Measurements from ENCODE around the gene CCDC120.
A peak's percentile ranks its signal among the peaks of the same experiment; 100 is the strongest.

CCDC120 gene

DNA sequence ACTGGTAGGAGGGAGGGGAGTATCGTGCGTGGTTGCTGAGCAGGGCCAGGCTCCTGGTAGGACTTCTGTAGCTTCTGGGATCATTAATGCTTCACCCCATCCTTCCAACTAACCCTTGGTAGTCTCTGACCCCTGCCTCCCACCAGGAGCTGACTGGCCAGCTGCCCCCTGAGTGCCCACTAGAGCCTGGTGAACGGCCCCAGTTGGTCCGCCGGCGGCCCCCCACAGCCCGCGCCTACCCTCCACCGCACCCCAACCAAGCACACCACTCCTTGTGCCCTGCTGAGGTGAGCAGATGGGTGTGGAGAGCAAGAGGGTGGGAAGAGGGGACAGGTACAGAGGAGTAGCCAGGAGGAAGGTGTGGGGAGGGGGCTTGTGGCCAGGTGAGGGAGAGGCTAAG lies 4.9 kb downstream of the CCDC120 start:
- no peak for DNase-seq (ENCODE audit: low spot score)

DNA sequence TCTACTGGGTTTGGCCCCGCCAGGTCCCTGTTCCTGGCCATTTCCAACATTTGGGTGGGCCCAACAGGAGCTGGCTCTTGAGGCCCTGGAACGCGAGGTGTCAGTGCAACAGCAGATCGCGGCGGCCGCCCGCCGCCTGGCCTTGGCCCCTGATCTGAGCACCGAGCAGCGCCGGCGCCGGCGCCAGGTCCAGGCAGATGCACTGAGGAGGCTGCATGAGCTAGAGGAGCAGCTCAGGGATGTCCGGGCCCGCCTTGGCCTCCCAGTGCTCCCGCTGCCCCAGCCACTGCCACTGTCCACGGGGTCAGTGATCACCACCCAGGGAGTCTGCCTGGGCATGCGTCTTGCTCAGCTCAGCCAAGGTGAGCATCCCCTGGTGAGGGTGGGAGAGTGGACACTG lies 5.5 kb downstream of the CCDC120 start:
- DNase-seq (ENCODE audit: low spot score), result no peak

DNA sequence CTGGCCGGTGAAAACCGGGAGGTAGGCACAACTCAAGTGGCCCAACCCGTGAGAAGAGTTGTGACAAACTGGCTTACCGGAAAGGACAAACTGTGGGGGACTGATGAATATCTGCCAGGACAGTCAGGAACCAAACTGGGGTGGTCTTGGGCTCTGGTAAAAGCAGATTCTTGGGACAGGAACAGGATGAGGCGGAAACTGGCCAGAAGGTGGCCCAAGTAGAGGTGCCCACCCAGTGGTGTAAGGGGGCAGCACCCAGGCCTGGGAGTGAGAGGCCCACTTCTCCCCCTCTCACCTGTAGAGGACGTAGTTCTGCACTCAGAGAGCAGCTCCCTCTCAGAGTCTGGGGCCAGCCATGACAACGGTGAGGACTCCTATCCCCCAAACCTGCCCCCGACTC lies 5.9 kb downstream of the CCDC120 start:
- no peak for DNase-seq (ENCODE audit: low spot score)

DNA sequence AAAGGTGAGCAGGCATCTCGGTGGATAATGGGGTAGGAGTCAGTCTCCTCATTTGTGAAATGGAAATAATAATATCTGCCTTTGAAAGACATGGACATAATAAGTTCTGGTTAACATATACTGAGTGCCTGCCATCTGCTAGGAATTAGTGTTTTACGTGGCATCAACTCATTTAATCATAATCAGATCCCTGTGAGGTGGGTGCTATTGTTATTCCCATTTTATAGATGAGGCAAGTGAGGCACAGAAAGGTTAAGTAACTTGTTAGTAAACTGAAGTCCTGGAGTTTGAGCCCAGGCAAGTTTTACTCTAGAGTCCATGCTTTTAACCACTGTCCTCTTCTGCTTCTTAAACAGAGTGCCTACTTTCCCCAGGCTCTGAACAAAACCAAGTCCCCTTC lies 7.5 kb downstream of the CCDC120 start:
- no peak for DNase-seq (ENCODE audit: low spot score)

DNA sequence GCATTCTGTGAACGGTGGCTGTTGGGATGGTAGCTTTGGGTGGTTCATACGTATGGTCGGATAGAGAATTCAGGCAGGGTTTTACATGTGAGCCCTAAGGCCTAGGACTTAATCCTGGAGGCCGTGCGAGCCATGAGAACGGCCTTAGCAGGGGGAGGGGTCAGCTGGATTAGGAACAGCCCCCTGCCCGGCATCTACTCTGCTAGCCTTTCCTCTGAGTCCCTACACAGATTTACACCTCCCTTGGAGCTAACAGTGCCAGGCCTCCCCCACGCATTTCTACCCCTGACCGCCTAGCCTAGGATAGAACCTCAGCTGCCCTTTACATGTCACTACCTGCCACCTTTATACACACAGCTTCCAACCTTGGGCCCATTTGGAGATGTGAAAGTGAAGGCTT lies 7.9 kb downstream of the CCDC120 start:
- no peak for DNase-seq (ENCODE audit: low spot score)

DNA sequence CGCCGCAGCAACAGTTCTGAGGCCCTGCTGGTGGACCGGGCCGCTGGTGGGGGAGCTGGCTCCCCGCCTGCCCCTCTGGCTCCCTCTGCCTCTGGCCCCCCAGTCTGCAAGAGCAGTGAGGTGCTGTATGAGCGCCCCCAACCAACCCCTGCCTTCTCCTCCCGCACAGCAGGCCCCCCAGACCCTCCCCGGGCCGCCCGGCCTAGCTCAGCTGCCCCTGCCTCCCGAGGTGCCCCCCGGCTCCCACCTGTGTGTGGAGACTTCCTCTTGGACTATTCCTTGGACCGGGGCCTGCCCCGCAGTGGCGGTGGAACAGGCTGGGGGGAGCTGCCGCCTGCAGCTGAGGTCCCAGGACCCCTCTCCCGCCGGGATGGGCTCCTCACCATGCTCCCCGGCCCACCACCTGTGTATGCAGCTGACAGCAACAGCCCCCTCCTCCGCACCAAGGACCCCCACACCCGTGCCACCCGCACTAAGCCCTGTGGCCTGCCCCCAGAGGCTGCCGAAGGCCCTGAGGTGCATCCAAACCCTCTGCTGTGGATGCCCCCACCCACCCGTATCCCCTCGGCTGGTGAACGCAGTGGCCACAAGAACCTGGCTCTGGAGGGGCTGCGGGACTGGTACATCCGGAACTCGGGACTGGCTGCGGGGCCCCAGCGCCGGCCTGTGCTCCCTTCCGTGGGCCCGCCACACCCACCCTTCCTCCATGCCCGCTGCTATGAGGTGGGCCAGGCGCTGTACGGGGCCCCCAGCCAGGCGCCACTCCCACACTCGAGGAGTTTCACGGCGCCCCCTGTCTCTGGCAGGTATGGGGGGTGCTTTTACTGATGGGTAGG lies 8.7 kb downstream of the CCDC120 start:
- DNase-seq (ENCODE audit: low spot score), result no peak

DNA sequence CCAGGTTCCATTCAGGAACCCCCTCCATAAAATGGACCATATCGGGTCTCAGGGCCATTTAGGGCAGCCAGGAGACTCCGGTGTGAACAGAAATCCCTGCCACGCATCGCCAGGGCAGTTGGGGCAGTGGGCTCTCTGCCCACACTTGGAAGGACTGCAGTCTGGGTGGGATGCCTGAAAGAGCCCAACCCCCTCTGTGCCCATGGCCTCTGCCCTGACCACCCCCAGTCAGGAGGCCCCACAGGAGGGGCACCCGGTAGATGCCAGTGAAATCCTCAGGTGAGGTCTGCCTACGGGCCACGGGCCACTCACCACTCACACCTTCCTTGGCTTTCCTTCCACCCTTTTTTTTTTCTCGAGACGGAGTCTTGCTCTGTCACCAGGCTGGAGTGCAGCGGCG lies 10.2 kb downstream of the CCDC120 start:
- no peak for DNase-seq (ENCODE audit: low spot score)

DNA sequence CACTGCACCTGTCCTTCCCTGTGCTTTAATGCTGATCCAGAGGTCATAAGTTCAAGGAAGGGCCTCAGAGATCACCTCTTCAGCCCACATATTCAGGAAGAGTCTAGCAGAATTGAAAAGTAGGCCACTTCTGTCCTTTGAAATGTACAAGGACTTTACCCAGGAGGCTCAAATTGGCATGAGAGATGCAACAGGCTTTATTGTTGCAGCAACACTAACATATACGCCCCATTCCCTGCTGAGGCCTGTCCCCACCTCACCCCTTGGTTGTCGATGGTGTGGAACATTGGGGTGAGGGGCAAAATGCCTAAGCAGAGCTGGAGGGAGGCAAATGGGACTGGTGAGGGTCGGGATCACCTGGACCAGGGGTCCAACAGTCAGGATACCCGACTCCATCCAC lies 12.2 kb downstream of the CCDC120 start:
- no peak for DNase-seq (ENCODE audit: low spot score)

DNA sequence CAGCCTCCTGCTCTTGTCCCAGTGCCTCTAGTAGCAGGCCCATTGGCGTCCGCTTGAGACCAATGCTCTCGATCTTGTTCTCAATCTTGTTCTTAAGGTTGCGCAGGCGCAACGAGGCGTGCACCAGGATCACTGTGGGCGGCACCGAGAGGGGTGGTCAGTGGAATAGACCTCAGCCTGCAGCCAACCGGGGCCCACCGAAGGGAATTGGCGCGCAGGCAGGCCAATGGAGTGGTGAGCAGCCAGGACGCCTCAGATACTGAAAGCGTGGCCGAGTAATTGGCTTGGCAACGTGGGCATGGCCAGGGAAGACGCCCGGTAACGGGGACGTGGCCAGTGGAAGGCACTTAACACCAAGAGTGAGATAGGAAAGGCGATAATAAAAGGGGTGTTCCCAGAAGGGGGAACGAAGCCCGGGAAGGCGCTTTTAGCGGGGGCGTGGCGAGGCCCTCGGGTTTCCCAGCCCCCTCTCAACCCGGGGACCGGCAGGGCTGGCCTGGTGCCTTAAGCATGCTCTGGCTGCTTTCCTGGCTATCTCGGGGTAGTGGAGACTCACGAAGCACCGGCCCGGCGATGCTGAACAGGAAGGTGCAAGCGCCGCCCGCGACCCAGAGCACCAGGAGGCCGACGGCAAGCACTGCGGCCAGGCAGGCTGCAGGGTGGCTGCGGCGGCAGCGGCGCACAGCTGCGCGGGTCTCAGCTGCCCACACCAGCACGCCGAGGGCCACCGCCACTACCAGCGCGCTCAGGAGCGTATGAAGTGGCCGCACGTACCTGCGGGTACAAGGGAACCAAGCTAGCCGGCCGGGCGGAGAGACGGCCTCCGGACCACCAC lies 13.3 kb downstream of the CCDC120 start:
- no peak for DNase-seq (ENCODE audit: low spot score)

DNA sequence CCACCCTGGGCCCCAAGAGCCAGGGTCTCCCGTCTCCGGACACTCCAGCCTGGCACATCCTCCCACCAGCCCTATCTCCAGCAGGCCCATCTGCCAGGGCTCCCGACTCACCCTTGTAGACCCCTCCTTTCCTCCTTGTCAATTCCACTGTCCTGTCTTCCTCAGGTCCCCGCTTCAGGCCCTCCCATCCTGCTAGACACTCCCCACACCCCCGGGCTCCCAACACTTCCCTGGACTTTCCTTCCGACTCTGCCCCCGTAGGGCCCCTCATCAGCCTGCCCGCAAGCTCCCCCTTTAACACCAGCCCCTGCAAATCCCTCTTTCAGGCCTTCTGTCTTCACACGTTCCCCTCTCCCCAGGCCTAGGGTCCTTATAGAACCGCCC lies 13.9 kb downstream of the CCDC120 start:
- DNase-seq (ENCODE audit: low spot score), result no peak

DNA sequence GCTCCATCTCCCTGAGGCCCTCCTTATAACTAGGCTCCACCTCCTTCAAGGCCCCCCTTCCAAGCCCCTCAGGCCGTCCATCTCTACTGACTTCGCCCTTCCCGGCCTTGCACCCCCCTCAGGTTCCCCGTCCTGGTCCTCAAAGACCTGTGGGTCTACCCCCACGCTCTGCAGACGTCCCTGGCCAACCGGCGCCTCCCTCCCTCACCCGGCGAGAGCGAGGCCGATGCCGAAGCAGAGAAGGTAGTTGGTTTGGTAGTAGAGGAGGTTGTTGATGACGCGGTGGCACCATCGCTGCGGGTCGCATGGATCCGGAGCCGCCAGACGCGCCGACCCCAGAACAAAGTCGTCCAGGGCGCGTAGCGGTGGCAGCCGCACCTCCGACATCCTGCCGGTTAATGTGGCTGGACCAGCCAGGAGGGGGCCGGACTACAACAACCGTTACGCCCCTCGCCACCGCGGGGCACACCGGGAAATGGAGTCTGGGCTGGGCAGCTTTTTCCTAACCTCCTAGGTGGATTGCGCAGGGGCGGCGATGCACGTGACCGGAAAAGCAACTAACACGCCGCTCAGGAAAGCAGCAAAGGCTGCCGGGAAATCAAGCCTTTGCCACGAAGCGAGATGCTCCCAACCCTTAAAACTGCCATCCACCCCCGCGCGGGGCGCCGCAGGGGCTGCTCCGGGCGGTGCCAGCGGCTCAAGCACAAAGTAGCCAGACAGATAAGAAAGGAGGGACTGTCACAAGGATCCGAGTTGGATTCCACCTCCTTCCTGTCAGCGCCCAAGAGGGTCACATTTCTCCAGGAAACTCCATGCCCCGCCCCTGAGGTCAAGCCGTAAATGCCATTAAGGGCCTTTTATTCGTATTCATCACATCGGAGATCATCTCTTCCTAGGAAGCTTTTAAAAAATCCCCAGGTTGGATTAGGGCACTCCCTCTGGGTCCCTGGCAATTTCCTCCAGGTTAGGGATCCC lies 15.1 kb downstream of the CCDC120 start, which contains the start of gene PRAF2:
TSS of gene PRAF2 (minus strand) at position 402 of the 975 bp plus-strand sequence. CDS start at position 387, 15 bp downstream.
- DNase-seq (ENCODE audit: low spot score), result peak; percentile 92

DNA sequence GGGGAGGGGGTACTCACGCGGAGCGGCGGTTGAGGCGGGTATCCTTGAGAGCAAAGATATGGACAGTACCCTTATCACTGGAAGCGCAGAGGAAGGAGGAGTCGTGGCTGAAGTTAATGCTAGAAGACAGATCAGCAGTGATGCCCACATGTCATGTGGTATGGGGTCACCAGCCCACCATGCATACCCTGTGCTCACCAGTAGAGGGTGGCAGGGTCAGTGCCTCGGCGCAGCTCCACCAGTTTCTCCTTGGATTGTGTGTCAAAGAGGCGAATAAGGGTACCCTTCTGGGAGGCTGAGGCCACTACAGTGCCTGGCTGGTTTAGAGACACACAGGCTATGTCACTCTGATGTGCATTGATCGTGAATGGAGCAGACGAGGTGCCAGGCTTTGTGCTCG lies 16.5 kb downstream of the CCDC120 start:
- DNase-seq (ENCODE audit: low spot score), result no peak

DNA sequence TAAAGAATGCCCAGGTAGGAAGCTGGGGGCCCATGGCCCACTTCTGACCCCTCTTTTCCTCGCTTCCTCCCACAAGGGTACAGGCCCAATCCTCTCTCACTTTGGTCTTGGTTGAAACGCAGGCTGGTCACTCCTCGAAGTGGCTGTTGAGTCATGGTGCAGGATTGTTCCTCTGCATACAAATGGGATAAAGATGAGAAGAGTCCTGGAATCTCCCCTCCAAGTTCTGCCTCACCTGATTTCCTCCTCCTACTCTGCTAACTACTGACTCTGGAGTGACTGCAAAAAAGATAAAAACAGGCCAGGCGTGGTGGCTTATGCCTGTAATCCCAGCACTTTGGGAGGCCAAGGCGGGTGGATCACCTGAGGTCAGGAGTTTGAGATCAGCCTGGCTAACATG lies 19.1 kb downstream of the CCDC120 start:
- DNase-seq (ENCODE audit: low spot score), result no peak

DNA sequence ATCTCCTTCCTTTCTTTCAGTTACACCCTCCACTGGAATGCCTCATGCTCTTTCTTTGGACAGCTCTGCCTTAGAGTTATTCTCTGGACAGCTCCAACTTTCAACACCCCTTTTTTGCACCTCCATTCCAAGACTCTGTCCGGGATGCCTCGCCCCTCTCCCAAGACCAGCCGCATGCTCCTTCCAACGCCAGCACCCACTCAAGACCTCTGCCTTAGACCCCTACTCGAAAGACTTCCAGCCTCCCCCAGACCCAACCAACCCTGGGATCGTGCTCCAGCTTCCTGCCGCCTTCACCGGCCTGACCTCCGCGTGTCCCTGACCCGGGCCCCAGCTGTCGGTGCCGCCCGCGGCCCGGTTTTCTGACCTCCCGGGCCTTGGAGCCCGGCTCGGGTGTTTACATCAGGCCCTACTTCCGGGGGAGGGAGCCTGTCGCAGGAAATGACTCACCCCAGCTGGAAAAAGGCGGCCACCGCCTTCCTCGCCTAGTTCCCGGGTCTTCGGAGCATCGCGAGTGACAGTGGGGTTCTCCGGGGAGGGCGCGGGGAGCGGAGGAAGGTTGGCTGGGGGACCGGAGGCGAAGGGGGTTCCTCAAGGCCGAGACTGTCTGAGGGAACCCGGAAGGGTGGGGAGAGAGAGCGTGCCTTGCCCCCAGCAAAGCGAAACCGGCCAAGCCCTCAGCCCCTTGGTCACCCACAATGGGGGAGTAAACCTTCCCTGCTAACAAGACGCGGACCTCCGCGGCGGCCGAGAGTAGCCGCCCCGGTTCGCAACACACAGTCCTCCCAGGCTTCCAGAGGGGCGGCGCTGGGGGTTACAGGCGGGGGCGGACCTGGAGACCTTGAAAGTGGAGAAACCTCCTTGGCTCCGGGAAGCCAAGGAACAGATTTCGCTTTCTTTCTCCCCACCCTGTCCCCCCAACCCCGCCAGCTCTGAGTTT lies 21.0 kb downstream of the CCDC120 start, which contains the start of gene WDR45:
TSS of gene WDR45 (minus strand) at position 399 of the 940 bp plus-strand sequence. CDS start 1,792 bp downstream, outside the sequence.
- DNase-seq (ENCODE audit: low spot score), result peak; percentile 79

DNA sequence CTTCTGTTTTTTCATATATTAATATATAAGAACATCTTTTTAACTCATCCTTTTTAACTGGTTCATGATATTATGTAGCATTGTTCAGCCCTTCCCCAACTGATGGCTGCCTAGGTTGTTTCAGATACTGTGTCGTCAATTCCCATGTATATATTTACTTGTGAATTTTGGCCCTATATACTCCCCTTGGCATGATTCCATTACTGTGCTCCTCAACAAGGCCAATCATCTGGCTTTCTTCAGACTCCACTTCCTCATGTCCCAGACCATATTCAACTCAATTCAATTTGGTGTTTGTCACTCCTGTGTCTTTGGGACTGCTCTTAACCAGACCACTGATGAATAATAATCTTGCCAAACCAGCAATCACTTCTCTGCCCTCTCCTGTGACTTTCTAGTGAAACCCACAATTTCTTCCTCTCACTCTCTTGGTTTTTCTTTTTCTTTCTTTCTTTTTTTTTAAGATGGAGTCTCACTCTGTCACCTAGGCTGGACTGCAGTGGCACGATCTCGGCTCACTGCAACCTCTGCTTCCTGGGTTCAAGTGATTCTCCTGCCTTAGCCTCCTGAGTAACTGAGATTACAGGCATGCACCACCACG lies 23.6 kb downstream of the CCDC120 start:
- no peak for DNase-seq (ENCODE audit: low spot score)

DNA sequence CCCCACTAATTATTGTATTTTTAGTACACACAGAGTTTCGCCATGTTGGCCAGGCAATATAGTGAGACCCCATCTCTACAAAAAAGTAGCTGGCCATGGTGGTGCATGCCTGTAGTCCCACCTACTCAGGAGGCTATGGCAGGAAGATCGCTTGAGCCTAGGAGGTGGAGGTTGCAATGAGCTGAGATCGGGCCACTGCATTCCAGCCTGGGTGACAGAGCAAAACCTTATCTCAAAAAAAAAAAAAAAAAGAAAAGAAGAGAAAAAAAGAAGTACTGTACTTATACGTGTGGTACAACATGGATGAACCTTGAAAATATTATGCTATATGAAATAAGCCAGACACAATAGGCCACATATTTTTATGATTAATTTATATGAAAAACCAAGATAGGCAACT lies 30.8 kb downstream of the CCDC120 start:
- no peak for DNase-seq (ENCODE audit: low spot score)

DNA sequence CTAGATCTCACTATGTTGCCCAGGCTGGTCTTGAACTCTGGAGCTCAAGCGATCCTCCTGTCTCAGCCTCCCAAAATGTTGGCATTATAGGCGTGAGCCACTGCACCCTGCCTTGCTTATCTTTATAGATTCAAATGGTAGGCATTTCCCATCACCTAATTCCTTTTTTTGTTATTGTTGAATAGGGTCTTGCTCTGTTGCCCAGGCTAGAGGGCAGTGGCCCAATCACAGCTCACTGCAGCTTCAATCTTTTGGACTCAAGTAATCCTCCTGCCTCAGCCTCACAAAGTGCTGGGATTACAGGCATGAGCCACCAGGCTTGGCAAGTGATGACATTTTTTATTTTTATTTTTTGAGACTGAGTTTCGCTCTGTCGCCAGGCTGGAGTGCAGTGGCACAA lies 37.6 kb downstream of the CCDC120 start:
- no peak for DNase-seq (ENCODE audit: low spot score)

DNA sequence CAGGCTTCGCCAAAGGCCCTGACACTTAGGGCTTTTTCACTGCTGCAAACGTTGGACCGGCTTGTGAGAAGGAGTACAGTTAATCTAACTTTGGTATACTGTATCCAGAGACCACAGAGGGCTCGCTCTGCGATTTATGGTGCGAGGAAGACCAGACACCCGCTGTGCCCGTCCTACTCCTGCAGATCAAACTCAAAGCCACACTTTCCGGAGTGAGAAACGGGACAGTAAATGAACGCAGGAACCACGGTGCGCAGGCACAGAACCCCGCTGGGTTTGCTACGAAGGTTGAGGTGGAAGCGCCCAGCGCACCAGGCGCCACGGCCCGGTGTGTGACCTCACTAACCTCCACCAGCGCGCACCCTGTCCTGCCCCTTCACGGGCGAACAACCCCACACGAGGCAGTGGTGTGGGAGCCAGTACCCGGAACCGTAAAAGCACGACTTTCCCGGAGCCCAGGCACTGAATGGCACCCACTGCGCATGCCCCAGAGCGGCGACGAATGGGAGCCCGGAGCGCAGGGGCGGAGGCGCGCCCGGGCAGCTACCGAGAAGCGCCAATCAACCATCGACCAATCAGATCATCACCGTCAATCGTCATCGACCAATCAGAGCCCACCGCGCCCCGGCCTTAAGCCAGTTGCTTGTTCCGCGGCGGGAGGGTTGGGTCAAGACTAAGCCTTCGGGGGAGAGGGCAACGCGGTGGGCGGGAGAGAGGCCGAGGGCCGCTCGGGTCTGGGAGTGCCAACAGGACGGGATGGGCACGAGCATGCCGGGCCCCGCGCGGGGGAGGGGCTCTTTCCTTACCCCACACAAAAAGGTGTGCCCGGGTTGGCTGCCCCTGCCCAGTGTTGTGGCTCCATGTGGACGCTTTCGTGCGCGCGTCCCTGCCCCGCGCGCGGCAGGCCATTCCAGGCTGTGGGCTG lies 42.2 kb downstream of the CCDC120 start:
- DNase-seq (ENCODE audit: low spot score), result peak; percentile 92

DNA sequence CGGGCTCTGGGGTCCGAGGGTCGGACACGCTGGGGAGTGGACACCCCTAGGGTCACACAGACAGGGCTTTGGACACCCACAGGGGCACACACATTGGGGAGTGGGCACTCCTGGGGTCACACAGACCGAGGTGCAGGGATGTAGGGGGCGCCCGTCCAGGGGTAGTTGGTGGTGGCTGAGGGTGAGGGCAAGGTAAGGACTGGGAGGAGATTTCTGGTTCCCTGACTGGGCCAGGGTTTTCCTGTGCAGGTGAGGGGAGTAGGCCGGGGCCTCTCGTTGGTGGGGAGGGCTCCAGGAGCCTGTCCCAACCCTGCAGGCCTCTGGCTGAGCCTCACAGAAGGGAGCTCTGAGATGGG lies 42.8 kb downstream of the CCDC120 start:
- DNase-seq (ENCODE audit: low spot score), result no peak

All from CD4-positive, alpha-beta T cell treated with Interleukin-2 at 100 ng/mL for 4 hours (primary cell).